ENCODE measurements around the gene DAP. TPM values are rescaled to one million over a fixed set of nuclear protein-coding genes. Genes with fewer than 3 reads are reported as not detected.

The DAP gene
- total and polyA plus RNA-seq, 5 donors = 43.2 to 77.0 (median 55.8) TPM

- no peaks in the 10 kb centered on the region for H3K27me3 ChIP-seq (ENCODE audit: control insufficient read depth, insufficient read depth)
- H3K4me1 ChIP-seq (ENCODE audit: control insufficient read depth, insufficient read depth, low read length) = peaks cover 3% of the 10 kb centered on the region
- peak in 1 of 2 donors; percentile 38 for ATAC-seq
- H3K27ac ChIP-seq (ENCODE audit: low read length) = no peak overlapping the region
- no peak overlapping the region for H3K4me3 ChIP-seq (ENCODE audit: low read length)
- 70% methylated on average over 11 of the region's 11 CpGs for WGBS
- no peak for DNase-seq
- H3K9me3 ChIP-seq (ENCODE audit: control insufficient read depth, low read length) = peaks cover 2% of the 10 kb centered on the region
- intact Hi-C loops (cut with DNase I) = no loop called here
Observed at GRCh38 chr5:10734037-10734709, 26.9 kb downstream of the DAP start.

DNA sequence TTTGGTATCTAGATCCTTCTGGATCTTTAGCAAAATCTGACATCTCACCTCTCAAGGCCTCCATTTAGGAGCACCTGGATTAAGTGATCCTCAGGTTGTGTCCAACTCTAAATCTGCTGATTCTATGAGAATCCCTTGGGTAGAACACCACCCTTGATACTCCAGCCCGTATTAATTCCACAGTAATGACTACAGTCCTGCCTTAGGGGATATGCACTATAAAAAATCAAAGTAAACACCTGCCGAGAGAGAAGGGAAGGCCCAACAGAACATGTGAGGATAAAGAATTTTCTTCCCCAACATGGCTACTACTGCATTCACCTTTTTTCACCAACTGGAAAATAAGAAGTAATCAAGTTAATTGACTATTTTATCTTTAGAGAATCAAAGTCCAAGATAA, 27.6 kb downstream of the DAP start:
- intact Hi-C loops (cut with DNase I) = no loop called here
- Histone ChIP-seq H3K4me3 (ENCODE audit: low read length) (no peak overlapping the region), H3K4me1 (ENCODE audit: control insufficient read depth, insufficient read depth, low read length) (peaks cover 3% of the 10 kb centered on the region), H3K27me3 (ENCODE audit: control insufficient read depth, insufficient read depth) (no peaks in the 10 kb centered on the region), H3K27ac (ENCODE audit: low read length) (no peak overlapping the region), H3K9me3 (ENCODE audit: control insufficient read depth, low read length) (peaks cover 2% of the 10 kb centered on the region)
- WGBS = 89% methylated on average over 2 of the region's 2 CpGs
- no peak for ATAC-seq
- DNase-seq = no peak

- Histone ChIP-seq H3K9me3 (ENCODE audit: control insufficient read depth, low read length) (peaks cover 2% of the 10 kb centered on the region), H3K27ac (ENCODE audit: low read length) (no peak overlapping the region), H3K27me3 (ENCODE audit: control insufficient read depth, insufficient read depth) (no peaks in the 10 kb centered on the region), H3K4me1 (ENCODE audit: control insufficient read depth, insufficient read depth, low read length) (peaks cover 3% of the 10 kb centered on the region), H3K4me3 (ENCODE audit: low read length) (no peak overlapping the region)
- 90% methylated on average over 1 of the region's 1 CpG for WGBS
- intact Hi-C loops (cut with DNase I) = no loop called here
- ATAC-seq (no peak), DNase-seq (no peak)
Observed at GRCh38 chr5:10731913-10732312, 29.1 kb downstream of the DAP start.

DNA sequence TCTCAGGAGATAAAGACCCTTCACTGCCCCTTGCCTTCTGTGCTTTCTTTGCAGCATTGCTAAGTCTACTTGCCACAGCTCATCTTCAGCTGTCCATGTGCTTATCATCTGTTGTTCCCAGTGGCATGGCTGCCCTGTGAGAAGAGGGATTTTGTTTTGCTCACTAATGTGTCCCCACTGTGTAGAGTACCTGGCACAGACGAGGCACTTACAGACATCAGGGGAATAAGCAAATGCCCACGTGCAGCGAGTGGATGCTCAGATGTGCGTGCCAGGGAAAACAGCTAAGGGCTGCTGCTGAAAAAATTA, 31.0 kb downstream of the DAP start:
- Histone ChIP-seq H3K27ac (ENCODE audit: low read length) (no peak overlapping the region), H3K4me1 (ENCODE audit: control insufficient read depth, insufficient read depth, low read length) (peaks cover 2% of the 10 kb centered on the region), H3K9me3 (ENCODE audit: control insufficient read depth, low read length) (peaks cover 2% of the 10 kb centered on the region), H3K27me3 (ENCODE audit: control insufficient read depth, insufficient read depth) (no peaks in the 10 kb centered on the region), H3K4me3 (ENCODE audit: low read length) (no peak overlapping the region)
- DNase-seq = no peak
- intact Hi-C loops (cut with DNase I) = no loop called here
- WGBS = 81% methylated on average over 4 of the region's 4 CpGs
- no peak for ATAC-seq

GRCh38 chr5:10729320-10730042, 31.6 kb downstream of the DAP start:
- 73% methylated on average over 9 of the region's 9 CpGs for WGBS
- intact Hi-C loops (cut with DNase I) = no loop called here
- H3K9me3 ChIP-seq (ENCODE audit: control insufficient read depth, low read length) = peaks cover 2% of the 10 kb centered on the region
- no peak for ATAC-seq
- no peak for DNase-seq
- H3K4me3 ChIP-seq (ENCODE audit: low read length) = no peak overlapping the region
- H3K27ac ChIP-seq (ENCODE audit: low read length) = no peak overlapping the region
- no peaks in the 10 kb centered on the region for H3K27me3 ChIP-seq (ENCODE audit: control insufficient read depth, insufficient read depth)
- H3K4me1 ChIP-seq (ENCODE audit: control insufficient read depth, insufficient read depth, low read length) = peaks cover 4% of the 10 kb centered on the region

- Histone ChIP-seq H3K4me3 (ENCODE audit: low read length) (no peak overlapping the region), H3K4me1 (ENCODE audit: control insufficient read depth, insufficient read depth, low read length) (peaks cover 6% of the 10 kb centered on the region), H3K9me3 (ENCODE audit: control insufficient read depth, low read length) (peaks cover 2% of the 10 kb centered on the region), H3K27me3 (ENCODE audit: control insufficient read depth, insufficient read depth) (no peaks in the 10 kb centered on the region), H3K27ac (ENCODE audit: low read length) (no peak overlapping the region)
- DNase-seq (no peak), ATAC-seq (no peak)
- intact Hi-C loops (cut with DNase I) = no loop called here
- WGBS = 95% methylated on average over 6 of the region's 6 CpGs
Observed at GRCh38 chr5:10728679-10729078, 32.4 kb downstream of the DAP start.

- DNase-seq (no peak), ATAC-seq (no peak)
- 91% methylated on average over 3 of the region's 3 CpGs for WGBS
- Histone ChIP-seq H3K27me3 (ENCODE audit: control insufficient read depth, insufficient read depth) (no peaks in the 10 kb centered on the region), H3K9me3 (ENCODE audit: control insufficient read depth, low read length) (peaks cover 2% of the 10 kb centered on the region), H3K4me1 (ENCODE audit: control insufficient read depth, insufficient read depth, low read length) (peaks cover 6% of the 10 kb centered on the region), H3K4me3 (ENCODE audit: low read length) (no peak overlapping the region), H3K27ac (ENCODE audit: low read length) (no peak overlapping the region)
- intact Hi-C loops (cut with DNase I) = no loop called here
Observed at GRCh38 chr5:10727861-10728260, 33.2 kb downstream of the DAP start.

- Histone ChIP-seq H3K4me3 (ENCODE audit: low read length) (no peak overlapping the region), H3K4me1 (ENCODE audit: control insufficient read depth, insufficient read depth, low read length) (peaks cover 6% of the 10 kb centered on the region), H3K27me3 (ENCODE audit: control insufficient read depth, insufficient read depth) (no peaks in the 10 kb centered on the region), H3K9me3 (ENCODE audit: control insufficient read depth, low read length) (peaks cover 2% of the 10 kb centered on the region), H3K27ac (ENCODE audit: low read length) (peak overlapping the region; percentile 9)
- WGBS = 50% methylated on average over 8 of the region's 8 CpGs
- no peak for ATAC-seq
- intact Hi-C loops (cut with DNase I) = no loop called here
- no peak for DNase-seq
Observed at GRCh38 chr5:10726913-10727517, 34.0 kb downstream of the DAP start.

DNA sequence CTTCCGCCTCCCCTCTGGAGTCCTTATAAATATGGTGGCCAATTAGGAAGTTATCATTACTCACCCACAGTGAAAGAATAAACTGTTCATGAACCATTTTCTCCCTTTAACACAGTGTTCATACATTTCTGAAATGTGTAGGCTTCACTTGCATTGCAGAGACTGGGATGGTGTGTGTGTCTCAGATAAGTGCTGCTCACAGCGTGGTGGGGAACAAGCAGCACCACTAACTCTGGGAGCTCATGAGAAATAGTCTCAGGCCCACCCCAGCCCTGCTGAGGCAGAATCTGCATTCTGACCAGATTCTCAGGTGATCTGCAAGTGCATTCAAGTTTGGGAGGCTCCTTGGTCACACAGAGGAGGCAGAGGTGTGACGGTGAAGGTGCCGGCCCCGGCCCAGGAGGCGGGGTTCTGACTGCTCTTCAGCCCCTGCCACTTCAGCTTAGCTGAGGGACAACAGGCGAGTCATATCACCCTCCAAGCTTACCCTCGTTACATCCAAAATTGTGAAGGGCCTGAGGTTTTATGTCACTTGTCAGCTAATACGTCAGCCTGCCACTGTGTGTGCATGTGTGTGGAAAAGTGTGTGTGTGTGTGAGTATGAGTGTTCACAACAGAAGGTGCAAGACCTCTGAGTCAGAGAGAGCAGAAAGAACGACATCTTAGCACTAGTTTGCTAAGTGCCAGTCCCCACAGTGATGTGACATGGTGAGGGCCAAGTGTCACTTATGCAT, 34.7 kb downstream of the DAP start:
- H3K4me1 ChIP-seq (ENCODE audit: control insufficient read depth, insufficient read depth, low read length) = peaks cover 6% of the 10 kb centered on the region
- DNase-seq (peak in 1 of 3 donors; percentile 56), ATAC-seq (no peak)
- no peaks in the 10 kb centered on the region for H3K27me3 ChIP-seq (ENCODE audit: control insufficient read depth, insufficient read depth)
- H3K4me3 ChIP-seq (ENCODE audit: low read length) = no peak overlapping the region
- H3K9me3 ChIP-seq (ENCODE audit: control insufficient read depth, low read length) = peaks cover 2% of the 10 kb centered on the region
- peak overlapping the region; percentile 1 for H3K27ac ChIP-seq (ENCODE audit: low read length)
- WGBS = 70% methylated on average over 10 of the region's 10 CpGs
- intact Hi-C loops (cut with DNase I) = no loop called here

DNA sequence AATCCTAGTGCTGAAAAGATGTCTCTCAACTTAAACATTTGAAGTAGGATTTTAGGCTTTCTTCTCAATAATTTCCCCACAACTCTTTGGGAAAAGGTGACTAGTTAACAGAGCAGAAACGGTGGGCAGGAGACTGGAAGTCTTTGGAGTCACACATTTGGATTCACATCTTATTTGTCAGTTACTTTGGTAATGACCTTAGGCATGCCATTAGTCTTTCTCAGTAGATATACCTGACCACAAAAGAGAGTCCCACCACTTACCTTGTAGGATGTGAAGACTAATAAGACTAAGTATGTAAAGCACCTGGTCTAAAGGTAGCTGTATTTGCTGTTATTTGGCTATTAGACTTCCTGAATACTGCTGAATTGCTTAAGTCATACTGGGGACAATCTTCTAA, 35.4 kb downstream of the DAP start:
- no peak for ATAC-seq
- H3K4me1 ChIP-seq (ENCODE audit: control insufficient read depth, insufficient read depth, low read length) = peaks cover 6% of the 10 kb centered on the region
- peaks cover 2% of the 10 kb centered on the region for H3K9me3 ChIP-seq (ENCODE audit: control insufficient read depth, low read length)
- no peaks in the 10 kb centered on the region for H3K27me3 ChIP-seq (ENCODE audit: control insufficient read depth, insufficient read depth)
- intact Hi-C loops (cut with DNase I) = no loop called here
- 73% methylated on average over 1 of the region's 1 CpG for WGBS
- no peak overlapping the region for H3K4me3 ChIP-seq (ENCODE audit: low read length)
- no peak for DNase-seq
- peak overlapping the region; percentile 93 for H3K27ac ChIP-seq (ENCODE audit: low read length)
